Lung microvascular endothelial cell (primary cell): ENCODE results near the gene ATOX1. TPM values are rescaled to one million over a fixed set of nuclear protein-coding genes. Genes with fewer than 3 reads are reported as not detected.
"Not testable (repeated sequence)": the region's sequence is repeated elsewhere in the genome, so short reads cannot be mapped to it uniquely, and the experiment has no call there.

Source experiments
- DNase-seq, 2 donors: peaks; one replicate each; pipeline versions ENCODE4 v3.0.0 to v3.0.0-alpha.2; 2010; ENCODE audit warnings: low read depth in 2 of 2
- total RNA-seq: library from RNA; depleted of rRNA; stranded (reverse); fragments of >200 nt; gene quantifications from 2 replicates; pipeline ENCODE4 v1.2.1, GENCODE V29; 2014

The ATOX1 gene
- total RNA-seq, 1 donor from 2014 or later = 64.1 TPM

- peak; percentile 69 to 94 for DNase-seq
These were observed 59.1 kb downstream of the ATOX1 start for GRCh38 chr5:151699071-151699901.

GRCh38 chr5:151698081-151698480, 60.4 kb downstream of the ATOX1 start:
- DNase-seq = not testable (repeated sequence)

- DNase-seq = no peak
These were observed 61.0 kb downstream of the ATOX1 start for GRCh38 chr5:151697452-151697851.

- no peak for DNase-seq
These were observed 61.9 kb downstream of the ATOX1 start for GRCh38 chr5:151696470-151697061.

GRCh38 chr5:151695464-151695863, 63.0 kb downstream of the ATOX1 start:
- DNase-seq = no peak

DNA sequence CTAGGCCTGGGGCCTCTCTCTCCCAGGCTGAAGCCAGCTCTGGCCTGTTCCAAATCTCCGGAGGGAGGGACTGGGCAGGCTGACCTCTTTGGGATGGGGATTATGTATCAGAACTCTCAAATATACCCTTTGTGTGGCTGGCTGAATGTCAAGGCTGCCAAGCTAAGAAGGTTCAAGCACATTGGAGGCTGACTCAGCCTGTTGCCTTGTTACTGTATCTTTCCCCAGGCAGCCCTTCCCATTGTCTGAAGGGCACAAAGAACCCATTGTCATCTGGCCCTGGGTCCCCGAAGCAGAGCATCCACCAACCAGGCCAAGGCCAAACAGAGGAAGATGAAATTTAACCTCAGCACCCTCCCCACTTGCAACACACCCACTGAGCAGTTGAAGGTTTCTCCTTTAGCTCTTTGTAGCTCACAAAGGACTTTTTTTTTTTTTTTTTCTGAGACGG, 64.4 kb downstream of the ATOX1 start:
- DNase-seq = no peak

Other genes with a start within 250 kb of the ATOX1 start
- gene FAT2, start 167.3 kb downstream of the ATOX1 start, total RNA-seq = not detected in 2 replicates
- gene SPARC, start 71.7 kb downstream of the ATOX1 start, total RNA-seq = 92.5 and 367 TPM in 2 replicates
- gene G3BP1, start 13.3 kb upstream of the ATOX1 start, total RNA-seq = 99.2 and 158 TPM in 2 replicates
- gene GLRA1, start 166.2 kb upstream of the ATOX1 start, total RNA-seq = not detected in 2 replicates